Astrocyte (in vitro differentiated cells and primary cell): ENCODE measurements around the gene TACR3. TPM values are rescaled to one million over a fixed set of nuclear protein-coding genes. Genes with fewer than 3 reads are reported as not detected.

Experiments
- DNase-seq: peaks from one replicate; pipeline ENCODE4 v3.0.0-alpha.2; 2010; ENCODE audit warnings: low read depth
- FAIRE-seq: peaks from 2 replicates; lab custom pipeline; 2011; peaks lifted over from hg19 to GRCh38; lab: Jason Lieb, UNC
- H2AFZ ChIP-seq: 2 replicates; pipeline ENCODE4 v1.6.0; 2012; ENCODE audit warnings: low read depth, low read length, inconsistent platforms
- H3K27ac ChIP-seq: 2 replicates; pipeline ENCODE4 v1.5.1; 2011; ENCODE audit warnings: low read depth, low read length, inconsistent platforms
- H3K27me3 ChIP-seq: 2 replicates; pipeline ENCODE4 v1.6.0; 2011; ENCODE audit warnings: low read length, inconsistent platforms; ENCODE audit not compliant: insufficient read depth
- H3K36me3 ChIP-seq: 2 replicates; pipeline ENCODE4 v1.5.1; 2011; ENCODE audit warnings: low read length, inconsistent platforms; ENCODE audit not compliant: insufficient read depth
- H3K4me1 ChIP-seq: 2 replicates; pipeline ENCODE4 v1.5.1; 2011; ENCODE audit warnings: low read length, inconsistent platforms; ENCODE audit not compliant: insufficient read depth
- H3K4me2 ChIP-seq: 2 replicates; pipeline ENCODE4 v1.6.0; 2012; ENCODE audit warnings: low read length, inconsistent platforms
- H3K4me3 ChIP-seq: 2 replicates; pipeline ENCODE4 v1.5.1; 2011; ENCODE audit warnings: low read depth, mild to moderate bottlenecking, low read length, inconsistent platforms; ENCODE audit not compliant: insufficient read depth
- H3K79me2 ChIP-seq: 2 replicates; pipeline ENCODE4 v1.6.0; 2012; ENCODE audit warnings: mild to moderate bottlenecking, low read length, inconsistent platforms; ENCODE audit not compliant: insufficient read depth
- H3K9ac ChIP-seq: 2 replicates; pipeline ENCODE4 v1.6.0; 2012; ENCODE audit warnings: mild to moderate bottlenecking, low read length, inconsistent platforms
- H3K9me3 ChIP-seq: 2 replicates; pipeline ENCODE4 v1.5.1; 2012; ENCODE audit warnings: low read depth, mild to moderate bottlenecking, low read length, inconsistent platforms; ENCODE audit not compliant: insufficient read depth
- H4K20me1 ChIP-seq: 2 replicates; pipeline ENCODE4 v1.6.0; 2012; ENCODE audit warnings: low read length, inconsistent platforms; ENCODE audit not compliant: insufficient read depth
- H3K27ac Mint-ChIP-seq: one replicate; pipeline ENCODE4 v1.8.0; 2021; ENCODE audit warnings: mild to moderate bottlenecking, mixed read lengths; ENCODE audit not compliant: unreplicated experiment
- H3K27me3 Mint-ChIP-seq: one replicate; pipeline ENCODE4 v1.8.0; 2021; ENCODE audit warnings: low read depth, mixed read lengths; ENCODE audit not compliant: unreplicated experiment
- H3K36me3 Mint-ChIP-seq: one replicate; pipeline ENCODE4 v1.8.0; 2021; ENCODE audit warnings: low read depth, mixed read lengths; ENCODE audit not compliant: unreplicated experiment
- H3K4me1 Mint-ChIP-seq: one replicate; pipeline ENCODE4 v1.8.0; 2021; ENCODE audit warnings: low read depth, mixed read lengths; ENCODE audit not compliant: unreplicated experiment
- H3K4me3 Mint-ChIP-seq: one replicate; pipeline ENCODE4 v1.8.0; 2021; ENCODE audit warnings: mild to moderate bottlenecking, moderate library complexity, mixed read lengths; ENCODE audit not compliant: unreplicated experiment
- H3K9me3 Mint-ChIP-seq: one replicate; pipeline ENCODE4 v1.8.0; 2021; ENCODE audit warnings: mild to moderate bottlenecking, mixed read lengths; ENCODE audit not compliant: unreplicated experiment
- CTCF ChIP-seq: IDR thresholded peaks from 2 replicates; pipeline ENCODE4 v1.5.1; 2011; ENCODE audit warnings: low read depth, mild to moderate bottlenecking, inconsistent platforms, low read length, moderate library complexity; ENCODE audit not compliant: insufficient read depth
- EZH2 ChIP-seq: IDR thresholded peaks from 2 replicates; pipeline ENCODE4 v1.6.1; 2012; ENCODE audit warnings: mild to moderate bottlenecking, low read length, inconsistent platforms; ENCODE audit not compliant: insufficient read depth
- total RNA-seq: library from RNA; stranded (reverse); gene quantifications from 2 replicates; pipeline ENCODE4 v1.2.1, GENCODE V29; 2021

Gene TACR3
- total RNA-seq, 1 donor from 2014 or later = 0.05 TPM

DNA sequence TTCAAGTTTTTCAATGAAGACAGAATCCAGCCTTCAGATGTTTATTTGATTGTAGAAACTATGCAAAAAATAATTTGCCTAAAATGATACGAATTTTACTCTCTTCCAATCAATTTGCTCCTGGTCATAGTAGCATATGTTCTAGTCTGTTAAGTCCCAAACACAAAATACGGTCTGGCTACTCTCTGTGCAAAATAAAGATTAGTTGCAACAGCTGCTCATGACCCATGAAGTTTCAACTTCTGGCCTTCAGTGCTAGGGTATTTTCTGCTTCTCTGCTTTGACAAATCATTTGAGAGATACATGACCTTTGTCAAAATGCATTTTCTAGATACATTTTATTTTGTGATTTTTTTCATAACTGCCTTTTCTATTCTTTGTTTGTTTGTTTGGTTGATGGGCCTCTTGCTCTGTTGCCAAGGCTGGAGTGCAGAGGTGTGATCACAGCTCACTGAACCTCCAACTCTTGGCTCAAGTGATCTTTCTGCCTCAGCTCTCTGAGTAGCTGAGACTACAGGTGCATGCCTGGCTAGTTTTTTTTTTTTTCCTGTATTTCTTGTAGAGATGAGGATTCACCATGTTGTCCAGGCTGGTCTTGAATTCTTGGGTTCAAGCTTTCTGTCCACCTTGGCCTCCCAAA lies 55.2 kb downstream of the TACR3 start:
- H3K36me3 ChIP-seq = no peaks in the 10 kb centered on the region
- TF ChIP-seq CTCF = no peak
- TF ChIP-seq EZH2 = no peak
- H3K4me3 Mint-ChIP-seq = no peak overlapping the region
- H3K4me1 Mint-ChIP-seq = no peaks in the 10 kb centered on the region
- H3K27ac ChIP-seq = no peak overlapping the region
- H3K9me3 ChIP-seq = no peaks in the 10 kb centered on the region
- H3K36me3 Mint-ChIP-seq = no peaks in the 10 kb centered on the region
- no peak for FAIRE-seq
- H3K9me3 Mint-ChIP-seq = no peaks in the 10 kb centered on the region
- no peak overlapping the region for H3K27ac Mint-ChIP-seq
- H3K27me3 Mint-ChIP-seq = no peaks in the 10 kb centered on the region
- no peak overlapping the region for H3K4me2 ChIP-seq
- no peak overlapping the region for H3K4me3 ChIP-seq
- no peaks in the 10 kb centered on the region for H4K20me1 ChIP-seq
- H3K27me3 ChIP-seq = no peaks in the 10 kb centered on the region
- no peak overlapping the region for H2AFZ ChIP-seq
- no peaks in the 10 kb centered on the region for H3K79me2 ChIP-seq
- no peak for DNase-seq
- no peak overlapping the region for H3K9ac ChIP-seq
- H3K4me1 ChIP-seq = no peaks in the 10 kb centered on the region

DNA sequence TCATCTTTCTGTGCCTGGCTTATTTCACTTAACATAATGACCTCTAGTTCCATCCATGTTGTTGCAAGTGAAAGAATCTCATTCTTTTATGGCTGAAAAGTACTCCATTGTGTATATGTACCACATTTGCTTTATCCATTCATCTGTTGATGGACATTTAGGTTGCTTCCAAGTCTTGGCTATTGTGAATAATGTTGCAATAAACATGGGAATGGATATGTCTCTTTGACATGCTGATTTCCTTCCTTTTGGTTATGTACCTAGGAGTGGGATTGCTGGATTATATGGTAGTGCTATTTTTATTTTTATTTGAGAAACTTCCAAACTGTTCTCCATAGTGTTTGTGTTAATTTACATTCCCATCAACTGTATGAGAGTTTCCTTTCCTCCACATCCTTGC lies 71.2 kb downstream of the TACR3 start:
- Histone ChIP-seq H3K79me2 (no peaks in the 10 kb centered on the region), H3K36me3 (no peaks in the 10 kb centered on the region), H3K4me3 (no peak overlapping the region), H3K4me1 (no peaks in the 10 kb centered on the region), H3K4me2 (no peak overlapping the region), H4K20me1 (no peaks in the 10 kb centered on the region), H3K9me3 (no peaks in the 10 kb centered on the region), H3K27ac (no peak overlapping the region), H2AFZ (no peak overlapping the region), H3K27me3 (no peaks in the 10 kb centered on the region), H3K9ac (no peak overlapping the region)
- Mint-ChIP-seq H3K9me3 (no peaks in the 10 kb centered on the region), H3K4me1 (peaks cover 4% of the 10 kb centered on the region), H3K4me3 (no peak overlapping the region), H3K36me3 (no peaks in the 10 kb centered on the region), H3K27ac (no peak overlapping the region), H3K27me3 (no peaks in the 10 kb centered on the region)
- TF ChIP-seq EZH2 (no peak), CTCF (no peak)
- FAIRE-seq (no peak), DNase-seq (no peak)

DNA sequence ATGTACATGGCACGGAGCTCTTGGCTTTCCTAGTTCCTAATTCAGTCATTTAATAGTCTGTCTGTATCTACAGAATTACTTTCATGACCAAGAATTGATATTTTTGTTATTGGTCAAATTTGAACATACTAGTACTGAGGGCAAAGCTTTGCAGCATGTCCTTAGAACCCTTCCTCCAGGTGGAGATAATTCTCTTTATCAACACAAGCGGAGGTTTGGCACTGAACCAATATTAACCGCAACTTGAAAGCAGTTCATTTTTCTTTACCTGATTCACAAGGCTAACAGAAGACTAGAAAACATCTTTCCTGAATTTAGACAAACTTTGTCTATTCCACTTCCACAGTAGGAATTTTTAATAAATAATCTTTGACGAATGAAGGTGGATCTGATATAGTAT lies 73.8 kb downstream of the TACR3 start:
- no peaks in the 10 kb centered on the region for H4K20me1 ChIP-seq
- H3K9me3 ChIP-seq = no peaks in the 10 kb centered on the region
- no peak for TF ChIP-seq EZH2
- no peak for TF ChIP-seq CTCF
- peaks cover 2% of the 10 kb centered on the region for H3K4me1 Mint-ChIP-seq
- H3K4me1 ChIP-seq = no peaks in the 10 kb centered on the region
- no peak overlapping the region for H3K4me3 ChIP-seq
- H3K4me2 ChIP-seq = no peak overlapping the region
- no peaks in the 10 kb centered on the region for H3K27me3 ChIP-seq
- no peak overlapping the region for H3K27ac ChIP-seq
- H3K36me3 ChIP-seq = no peaks in the 10 kb centered on the region
- H3K79me2 ChIP-seq = no peaks in the 10 kb centered on the region
- FAIRE-seq = no peak
- H3K9ac ChIP-seq = no peak overlapping the region
- H3K27ac Mint-ChIP-seq = no peak overlapping the region
- no peak overlapping the region for H3K4me3 Mint-ChIP-seq
- no peaks in the 10 kb centered on the region for H3K27me3 Mint-ChIP-seq
- H2AFZ ChIP-seq = no peak overlapping the region
- no peaks in the 10 kb centered on the region for H3K36me3 Mint-ChIP-seq
- H3K9me3 Mint-ChIP-seq = no peaks in the 10 kb centered on the region
- DNase-seq = no peak
